Measurements from ENCODE around the gene UTS2R.
A peak's percentile ranks its signal among the peaks of the same experiment; 100 is the strongest.
"Not testable (repeated sequence)": the region's sequence is repeated elsewhere in the genome, so short reads cannot be mapped to it uniquely, and the experiment has no call there.

Gene UTS2R

DNA sequence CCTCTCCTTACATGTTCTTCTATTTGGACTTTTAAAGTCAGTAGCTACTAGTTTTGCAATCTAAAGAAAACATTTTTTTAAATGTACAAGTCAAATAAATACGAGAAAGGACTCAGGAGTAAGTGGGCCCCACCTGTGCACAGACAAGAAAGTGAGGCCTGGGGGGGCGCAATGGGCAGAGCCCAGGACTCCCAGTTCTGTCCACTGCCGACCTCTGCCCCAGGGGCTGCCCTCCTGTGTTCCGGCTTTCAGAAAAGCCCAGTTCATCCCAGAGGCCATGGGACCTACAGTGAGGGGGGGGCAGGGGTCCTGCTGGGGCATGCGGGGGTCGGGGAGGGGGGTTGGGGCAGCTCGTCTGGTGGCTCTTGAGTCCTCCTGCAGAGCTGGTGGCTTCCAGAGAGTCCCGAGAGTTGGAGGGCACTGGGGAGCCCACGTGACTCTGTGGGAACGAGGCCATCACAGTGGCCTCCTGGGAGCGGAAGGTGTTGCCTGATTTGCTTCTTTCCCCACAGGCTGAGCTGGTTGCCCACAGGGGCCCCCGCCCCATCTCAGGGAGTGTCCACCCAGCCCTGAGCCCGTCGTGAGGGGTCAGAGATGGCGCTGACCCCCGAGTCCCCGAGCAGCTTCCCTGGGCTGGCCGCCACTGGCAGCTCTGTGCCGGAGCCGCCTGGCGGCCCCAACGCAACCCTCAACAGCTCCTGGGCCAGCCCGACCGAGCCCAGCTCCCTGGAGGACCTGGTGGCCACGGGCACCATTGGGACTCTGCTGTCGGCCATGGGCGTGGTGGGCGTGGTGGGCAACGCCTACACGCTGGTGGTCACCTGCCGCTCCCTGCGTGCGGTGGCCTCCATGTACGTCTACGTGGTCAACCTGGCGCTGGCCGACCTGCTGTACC, 2.4 kb downstream of the UTS2R start:
- DNase-seq (ENCODE audit: low spot score) = no peak
- no peak for FAIRE-seq

GRCh38 chr17:82374626-82375331, 3.2 kb downstream of the UTS2R start:
- FAIRE-seq (no peak), DNase-seq (ENCODE audit: low spot score) (no peak)

DNA sequence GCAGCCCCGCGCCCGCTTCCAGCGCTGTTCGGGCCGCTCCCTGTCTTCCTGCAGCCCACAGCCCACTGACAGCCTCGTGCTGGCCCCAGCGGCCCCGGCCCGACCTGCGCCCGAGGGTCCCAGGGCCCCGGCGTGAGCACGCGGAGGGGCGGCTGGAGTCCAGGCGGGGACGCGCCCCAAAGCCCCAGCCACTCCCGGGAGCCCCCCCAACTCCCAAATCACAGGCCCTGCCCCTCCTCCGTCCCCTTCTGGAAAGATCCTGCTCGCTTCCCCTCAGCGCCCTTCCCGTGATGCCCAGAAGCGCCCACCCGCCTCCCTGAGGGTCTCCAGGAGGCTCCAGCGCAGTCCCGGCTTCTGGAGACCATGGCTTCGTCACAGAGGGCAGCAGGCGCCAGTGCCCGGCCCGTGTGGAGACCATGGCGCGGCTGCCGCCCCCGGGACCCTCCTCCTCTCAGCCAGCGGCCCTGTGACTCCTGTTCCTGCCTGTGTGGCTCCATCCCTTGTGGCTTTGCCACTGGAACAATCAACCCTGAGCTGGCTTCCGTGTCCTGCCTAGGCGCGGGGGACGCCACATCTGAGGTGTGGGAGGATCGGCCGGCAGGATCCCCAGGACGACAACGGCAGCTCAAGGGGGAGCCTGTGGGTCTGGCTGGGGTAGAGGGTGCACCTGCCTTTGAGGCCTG, 3.9 kb downstream of the UTS2R start:
- DNase-seq (ENCODE audit: low spot score) (no peak), FAIRE-seq (no peak)

DNA sequence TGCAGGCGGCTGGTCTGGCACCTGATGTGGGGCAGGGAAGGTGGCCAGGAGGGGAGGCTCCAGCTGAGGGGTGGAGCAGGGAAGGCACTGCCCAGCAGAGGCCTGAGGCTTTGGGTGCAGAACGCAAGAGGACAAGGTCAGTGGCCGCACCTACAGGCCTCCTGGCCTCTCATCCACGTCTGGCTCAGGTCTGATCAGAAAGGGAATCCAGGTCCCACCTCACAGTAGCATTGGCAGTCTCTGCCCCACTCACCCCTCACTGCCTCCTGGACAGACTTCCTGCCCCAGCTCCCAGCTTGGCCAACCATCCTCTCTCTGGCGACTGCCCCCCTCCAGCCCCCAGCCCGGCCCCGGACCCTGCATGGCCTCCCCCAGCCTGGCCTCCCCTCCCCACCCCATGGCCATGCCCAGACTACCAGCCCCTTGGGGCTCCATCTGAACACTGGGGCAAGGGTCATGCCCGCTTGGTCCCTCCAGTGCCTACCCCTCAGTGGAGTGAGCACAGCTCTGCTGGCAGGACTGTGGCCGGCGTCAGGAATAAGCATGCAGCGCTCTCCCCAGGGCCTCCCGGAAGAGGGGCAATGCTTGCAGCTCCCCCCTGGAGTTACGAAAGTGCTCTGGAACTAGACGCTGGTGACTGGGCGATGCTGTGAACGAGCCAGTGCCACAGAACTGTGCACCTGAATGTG, 4.6 kb downstream of the UTS2R start:
- FAIRE-seq (no peak), DNase-seq (ENCODE audit: low spot score) (no peak)

GRCh38 chr17:82377294-82377693, 5.7 kb downstream of the UTS2R start:
- DNase-seq (ENCODE audit: low spot score); FAIRE-seq: not testable (repeated sequence)

GRCh38 chr17:82377924-82378740, 6.6 kb downstream of the UTS2R start:
- FAIRE-seq (no peak), DNase-seq (ENCODE audit: low spot score) (no peak)

- FAIRE-seq = no peak
Observed at GRCh38 chr17:82378741-82379021, 7.1 kb downstream of the UTS2R start.

DNA sequence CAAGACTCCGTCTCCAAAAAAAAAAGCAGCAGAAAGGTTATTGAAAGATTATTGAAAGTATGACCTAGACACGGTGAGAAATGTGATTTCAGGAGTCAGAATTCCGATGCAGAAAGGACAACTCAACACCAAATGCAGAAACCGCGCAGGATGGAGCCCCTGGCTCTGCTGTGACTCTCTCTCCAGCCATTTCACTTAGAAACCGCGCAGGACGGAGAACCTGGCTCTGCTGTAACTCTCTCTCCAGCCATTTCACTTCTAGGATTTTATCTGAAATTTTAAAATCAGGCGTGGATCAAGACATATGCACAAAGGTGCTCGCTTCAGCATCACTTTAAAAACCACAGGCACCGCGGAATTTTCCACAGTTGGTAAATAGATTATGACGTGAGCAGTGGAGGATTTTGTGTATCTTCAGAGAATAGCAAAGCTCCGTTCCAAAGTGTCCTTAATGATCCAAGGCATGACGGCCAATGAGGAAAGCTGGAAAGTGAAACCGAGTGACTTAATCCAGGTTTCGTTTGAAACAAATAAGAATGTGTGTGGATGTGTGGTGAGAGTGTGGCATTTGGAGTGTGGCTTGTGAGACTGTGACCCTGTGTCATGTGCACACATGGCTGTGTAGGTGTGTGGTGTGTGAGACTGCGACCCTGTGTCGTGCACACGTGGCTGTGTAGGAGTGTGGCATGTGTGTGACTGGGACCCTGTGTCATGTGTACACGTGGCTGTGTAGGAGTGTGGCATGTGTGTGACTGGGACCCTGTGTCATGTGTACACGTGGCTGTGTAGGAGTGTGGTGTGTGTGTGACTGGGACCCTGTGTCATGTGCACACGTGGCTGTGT, 9.5 kb downstream of the UTS2R start:
- DNase-seq (ENCODE audit: low spot score) = no peak
- FAIRE-seq = no peak

More at GRCh38 chr17:82378741-82379021, 7.1 kb downstream of the UTS2R start:
- DNase-seq (ENCODE audit: low spot score) = no peak

DNA sequence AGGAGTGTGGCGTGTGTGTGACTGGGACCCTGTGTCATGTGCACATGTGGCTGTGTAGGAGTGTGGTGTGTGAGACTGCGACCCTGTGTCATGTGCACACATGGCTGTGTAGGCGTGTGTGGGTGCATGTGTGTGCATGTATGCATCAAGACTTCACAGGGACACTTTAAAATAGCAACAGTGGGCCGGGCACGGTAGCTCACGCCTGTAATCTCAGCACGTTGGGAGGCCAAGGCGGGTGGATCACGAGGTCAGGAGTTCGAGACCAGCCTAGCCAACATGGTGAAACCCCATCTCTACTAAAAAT, 10.1 kb downstream of the UTS2R start:
- not testable (repeated sequence) for FAIRE-seq; DNase-seq (ENCODE audit: low spot score)

GRCh38 chr17:82382220-82382932, 10.8 kb downstream of the UTS2R start:
- FAIRE-seq = not testable (repeated sequence)

DNA sequence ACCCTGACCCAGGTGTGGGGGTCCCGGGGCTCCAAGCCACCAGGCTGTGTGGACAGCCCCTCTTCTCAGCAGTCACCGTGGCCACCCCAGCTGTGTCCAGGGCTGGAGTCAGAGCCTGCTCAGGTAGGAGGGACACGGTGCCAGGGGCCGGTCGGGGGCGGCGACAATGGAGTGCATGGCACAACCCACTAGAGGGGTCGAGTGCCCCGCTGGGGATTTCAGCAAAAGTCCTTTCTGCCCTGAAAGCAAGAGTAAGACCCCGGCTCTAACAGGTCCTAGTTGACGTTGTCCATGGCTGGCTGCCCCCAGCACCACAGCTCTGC, 11.3 kb downstream of the UTS2R start:
- DNase-seq (ENCODE audit: low spot score) (no peak), FAIRE-seq (no peak)

More at GRCh38 chr17:82382220-82382932, 10.8 kb downstream of the UTS2R start:
- not testable (repeated sequence) for DNase-seq (ENCODE audit: low spot score)

GRCh38 chr17:82383411-82383810, 11.8 kb downstream of the UTS2R start:
- DNase-seq (ENCODE audit: low spot score) = no peak
- no peak for FAIRE-seq

GRCh38 chr17:82384051-82384729, 12.6 kb downstream of the UTS2R start:
- FAIRE-seq (no peak), DNase-seq (ENCODE audit: low spot score) (peak; percentile 28)

GRCh38 chr17:82384730-82385481, 13.3 kb downstream of the UTS2R start:
- no peak for FAIRE-seq
- DNase-seq (ENCODE audit: low spot score) = peak; percentile 49

- FAIRE-seq = no peak
- DNase-seq (ENCODE audit: low spot score) = no peak
Observed at GRCh38 chr17:82385559-82386254, 14.1 kb downstream of the UTS2R start.

- no peak for DNase-seq (ENCODE audit: low spot score)
- no peak for FAIRE-seq
Observed at GRCh38 chr17:82386255-82386831, 14.8 kb downstream of the UTS2R start.
